ENCODE results near the gene CPEB4. TPM values are rescaled to one million over a fixed set of nuclear protein-coding genes. Genes with fewer than 3 reads are reported as not detected.

CPEB4 gene
- total and polyA plus RNA-seq, 2 experiments from 2014 or later, result 6.2 to 11.6 TPM

DNA sequence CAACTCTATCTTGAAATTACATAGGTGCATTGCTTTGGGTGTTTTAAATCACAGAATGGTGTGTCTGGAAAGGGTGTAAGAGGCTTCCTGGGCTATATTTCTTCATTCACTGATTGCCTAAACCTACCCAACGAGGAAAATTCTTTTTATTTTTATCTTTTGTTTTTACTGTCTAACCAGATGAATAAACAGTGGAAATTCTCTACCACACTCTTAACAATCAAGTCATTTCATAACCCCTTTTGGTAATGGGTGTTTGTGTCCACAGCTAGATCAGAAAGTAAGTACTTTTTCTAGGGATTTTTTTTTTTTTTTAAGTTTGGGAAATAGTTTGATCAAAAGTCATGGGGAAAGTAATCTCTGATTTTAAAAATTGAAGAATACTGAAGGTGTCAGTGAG is 73.3 kb downstream of the CPEB4 start:
- Histone ChIP-seq H3F3A (ENCODE audit: insufficient read depth) (peaks cover 27% of the 10 kb centered on the region), H3K4me2 (ENCODE audit: unreplicated experiment) (no peak overlapping the region), H3K4me1 (ENCODE audit: insufficient read depth) (peaks cover 14% of the 10 kb centered on the region), H3K27ac (no peak overlapping the region), H3K9me2 (ENCODE audit: insufficient read depth) (no peaks in the 10 kb centered on the region), H4K20me1 (ENCODE audit: insufficient read depth) (no peaks in the 10 kb centered on the region), H3K4me3 (no peak overlapping the region), H3K36me3 (ENCODE audit: low read depth) (peaks cover 7% of the 10 kb centered on the region; the same call in 1 of the 2 replicates), H3K27me3 (replicated peaks; ENCODE audit: insufficient read depth) (no peaks in the 10 kb centered on the region), H3K9ac (no peak overlapping the region), H3K9me3 (ENCODE audit: low read depth) (no peaks in the 10 kb centered on the region), H3K79me2 (ENCODE audit: insufficient read depth) (no peaks in the 10 kb centered on the region), H2AFZ (no peak overlapping the region)
- DNase-seq, result no peak
- in situ Hi-C loops (cut with MboI), result no loop called here
- TF ChIP-seq EZH2 (IDR thresholded peaks at IDR 0.05; ENCODE audit: insufficient read depth, poor library complexity, severe bottlenecking) (no peak), EZH2phosphoT487 (IDR thresholded peaks at IDR 0.05; ENCODE audit: insufficient read depth, low read depth) (no peak)
- 89 to 96% methylated on average over 1 of the region's 1 CpG for WGBS, 2 experiments (ENCODE audit: low coverage in 1 of 2, low lambda C conversion rate in 2 of 2, missing lambda C conversion rate in 2 of 2)

DNA sequence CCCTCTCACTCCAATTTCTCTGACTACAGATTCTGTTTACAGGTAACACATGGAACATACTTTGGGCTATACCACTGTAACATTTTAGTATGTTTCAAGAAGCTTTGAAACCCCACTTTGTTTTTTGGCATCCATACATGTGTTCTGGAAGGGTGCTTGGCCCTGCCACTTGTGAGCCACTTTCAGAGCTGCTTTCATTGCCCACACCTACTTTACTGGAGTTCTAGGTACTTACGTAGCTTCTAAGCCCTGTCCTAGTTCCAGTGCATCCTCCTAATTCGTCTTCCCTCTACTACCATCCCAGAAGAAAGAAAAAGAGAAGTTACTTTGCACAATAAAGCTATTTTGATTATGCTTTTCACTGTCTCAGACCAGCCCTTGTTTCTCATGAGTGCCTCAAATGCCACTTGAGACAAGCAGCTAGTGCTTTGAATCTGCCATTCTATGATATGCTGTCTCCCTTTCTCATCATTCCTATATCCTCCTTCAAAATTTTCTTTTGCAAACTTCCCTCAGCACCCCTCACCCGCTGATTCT is 74.4 kb downstream of the CPEB4 start:
- H3K79me2 ChIP-seq (ENCODE audit: insufficient read depth), result no peaks in the 10 kb centered on the region
- peaks cover 27% of the 10 kb centered on the region for H3F3A ChIP-seq (ENCODE audit: insufficient read depth)
- in situ Hi-C loops (cut with MboI), result no loop called here
- no peaks in the 10 kb centered on the region for H3K27me3 ChIP-seq (replicated peaks; ENCODE audit: insufficient read depth)
- H3K4me1 ChIP-seq (ENCODE audit: insufficient read depth), result peaks cover 14% of the 10 kb centered on the region
- 0 out of 2 replicates have a peak overlapping the region, but pooled peaks have one; percentile 68 for H3K9ac ChIP-seq
- H3K36me3 ChIP-seq (ENCODE audit: low read depth), result peaks cover 6% of the 10 kb centered on the region; the same call in 1 of the 2 replicates
- no peak overlapping the region for H3K4me2 ChIP-seq (ENCODE audit: unreplicated experiment)
- H3K4me3 ChIP-seq, result no peak overlapping the region
- peak overlapping the region; percentile 72 for H3K27ac ChIP-seq
- no peaks in the 10 kb centered on the region for H3K9me2 ChIP-seq (ENCODE audit: insufficient read depth)
- H4K20me1 ChIP-seq (ENCODE audit: insufficient read depth), result no peaks in the 10 kb centered on the region
- TF ChIP-seq EZH2phosphoT487 (IDR thresholded peaks at IDR 0.05; ENCODE audit: insufficient read depth, low read depth) (no peak), EZH2 (IDR thresholded peaks at IDR 0.05; ENCODE audit: insufficient read depth, poor library complexity, severe bottlenecking) (no peak)
- H3K9me3 ChIP-seq (ENCODE audit: low read depth), result no peaks in the 10 kb centered on the region
- WGBS, 2 experiments (ENCODE audit: low coverage in 1 of 2, low lambda C conversion rate in 2 of 2, missing lambda C conversion rate in 2 of 2), result 87 to 90% methylated on average over 3 of the region's 3 CpGs
- DNase-seq, result no peak
- no peak overlapping the region for H2AFZ ChIP-seq

DNA sequence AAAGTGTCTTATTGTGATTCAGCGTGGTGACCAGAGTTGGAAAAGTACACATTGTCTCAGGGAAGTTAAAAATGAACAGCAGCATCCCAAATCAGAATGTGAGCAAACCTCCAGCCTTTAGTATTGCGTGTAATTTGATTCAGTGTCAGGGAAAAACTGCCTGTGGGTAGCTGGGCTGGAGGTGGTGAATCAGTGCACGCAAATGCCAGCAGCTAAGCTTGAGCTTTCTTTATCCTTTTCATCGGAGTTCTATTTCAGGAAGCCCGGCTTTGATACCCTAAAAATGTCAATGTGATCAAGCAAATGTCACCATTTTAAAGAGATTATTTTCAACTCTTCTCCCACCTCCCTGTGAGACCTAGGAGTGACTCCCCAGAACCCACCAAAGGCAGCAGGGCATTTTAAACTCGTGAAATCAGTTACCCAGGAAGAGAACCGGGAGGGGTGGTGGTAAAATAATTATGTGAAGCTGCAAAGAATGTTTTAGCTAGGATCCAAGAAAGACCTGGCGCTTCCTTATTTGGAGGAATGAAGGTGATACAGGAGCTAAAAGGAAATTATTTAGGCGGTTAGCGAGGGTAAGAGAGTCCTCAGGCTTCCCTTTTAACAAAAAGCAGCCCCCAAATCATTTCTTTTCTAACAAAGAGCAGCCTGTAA is 75.2 kb downstream of the CPEB4 start:
- Histone ChIP-seq H2AFZ (peak overlapping the region; percentile 57), H3K4me1 (ENCODE audit: insufficient read depth) (peaks cover 14% of the 10 kb centered on the region), H3K27me3 (replicated peaks; ENCODE audit: insufficient read depth) (no peaks in the 10 kb centered on the region), H3K36me3 (ENCODE audit: low read depth) (no peaks in the 10 kb centered on the region), H4K20me1 (ENCODE audit: insufficient read depth) (no peaks in the 10 kb centered on the region), H3K4me2 (ENCODE audit: unreplicated experiment) (peak overlapping the region; percentile 78), H3K4me3 (peak overlapping the region; percentile 63), H3K27ac (peak overlapping the region; percentile 72), H3K9me2 (ENCODE audit: insufficient read depth) (no peaks in the 10 kb centered on the region), H3F3A (ENCODE audit: insufficient read depth) (peaks cover 27% of the 10 kb centered on the region), H3K9me3 (ENCODE audit: low read depth) (no peaks in the 10 kb centered on the region), H3K79me2 (ENCODE audit: insufficient read depth) (no peaks in the 10 kb centered on the region), H3K9ac (peak overlapping the region; percentile 68)
- DNase-seq, result peak; percentile 83
- TF ChIP-seq EZH2phosphoT487 (IDR thresholded peaks at IDR 0.05; ENCODE audit: insufficient read depth, low read depth), result no peak
- no peak for TF ChIP-seq EZH2 (IDR thresholded peaks at IDR 0.05; ENCODE audit: insufficient read depth, poor library complexity, severe bottlenecking)
- in situ Hi-C loops (cut with MboI), result no loop called here
- WGBS, 2 experiments (ENCODE audit: low coverage in 1 of 2, low lambda C conversion rate in 2 of 2, missing lambda C conversion rate in 2 of 2), result 29 to 36% methylated on average over 10 of the region's 10 CpGs

GRCh38 chr5:173963867-173964441 is 75.8 kb downstream of the CPEB4 start:
- Histone ChIP-seq H3F3A (ENCODE audit: insufficient read depth) (peaks cover 27% of the 10 kb centered on the region), H3K9me2 (ENCODE audit: insufficient read depth) (no peaks in the 10 kb centered on the region), H3K4me1 (ENCODE audit: insufficient read depth) (peaks cover 14% of the 10 kb centered on the region), H3K4me3 (no peak overlapping the region; the same call in 1 of the 2 replicates), H3K36me3 (ENCODE audit: low read depth) (no peaks in the 10 kb centered on the region), H3K9ac (peak overlapping the region; percentile 68; the same call in 1 of the 2 replicates), H4K20me1 (ENCODE audit: insufficient read depth) (no peaks in the 10 kb centered on the region), H3K27ac (peak overlapping the region; percentile 72), H3K4me2 (ENCODE audit: unreplicated experiment) (peak overlapping the region; percentile 78), H3K79me2 (ENCODE audit: insufficient read depth) (no peaks in the 10 kb centered on the region), H3K27me3 (replicated peaks; ENCODE audit: insufficient read depth) (no peaks in the 10 kb centered on the region), H3K9me3 (ENCODE audit: low read depth) (no peaks in the 10 kb centered on the region), H2AFZ (no peak overlapping the region)
- 61 to 63% methylated on average over 18 to 19 of the region's 19 CpGs for WGBS, 2 experiments (ENCODE audit: low coverage in 1 of 2, low lambda C conversion rate in 2 of 2, missing lambda C conversion rate in 2 of 2)
- TF ChIP-seq EZH2phosphoT487 (IDR thresholded peaks at IDR 0.05; ENCODE audit: insufficient read depth, low read depth) (no peak), EZH2 (IDR thresholded peaks at IDR 0.05; ENCODE audit: insufficient read depth, poor library complexity, severe bottlenecking) (no peak)
- in situ Hi-C loops (cut with MboI), result no loop called here
- DNase-seq, result no peak

All from GM23248 (cell line).